ENCODE data around the gene MPRIP.
"Not testable (repeated sequence)": the region's sequence is repeated elsewhere in the genome, so short reads cannot be mapped to it uniquely, and the experiment has no call there.

MPRIP gene, protein sequence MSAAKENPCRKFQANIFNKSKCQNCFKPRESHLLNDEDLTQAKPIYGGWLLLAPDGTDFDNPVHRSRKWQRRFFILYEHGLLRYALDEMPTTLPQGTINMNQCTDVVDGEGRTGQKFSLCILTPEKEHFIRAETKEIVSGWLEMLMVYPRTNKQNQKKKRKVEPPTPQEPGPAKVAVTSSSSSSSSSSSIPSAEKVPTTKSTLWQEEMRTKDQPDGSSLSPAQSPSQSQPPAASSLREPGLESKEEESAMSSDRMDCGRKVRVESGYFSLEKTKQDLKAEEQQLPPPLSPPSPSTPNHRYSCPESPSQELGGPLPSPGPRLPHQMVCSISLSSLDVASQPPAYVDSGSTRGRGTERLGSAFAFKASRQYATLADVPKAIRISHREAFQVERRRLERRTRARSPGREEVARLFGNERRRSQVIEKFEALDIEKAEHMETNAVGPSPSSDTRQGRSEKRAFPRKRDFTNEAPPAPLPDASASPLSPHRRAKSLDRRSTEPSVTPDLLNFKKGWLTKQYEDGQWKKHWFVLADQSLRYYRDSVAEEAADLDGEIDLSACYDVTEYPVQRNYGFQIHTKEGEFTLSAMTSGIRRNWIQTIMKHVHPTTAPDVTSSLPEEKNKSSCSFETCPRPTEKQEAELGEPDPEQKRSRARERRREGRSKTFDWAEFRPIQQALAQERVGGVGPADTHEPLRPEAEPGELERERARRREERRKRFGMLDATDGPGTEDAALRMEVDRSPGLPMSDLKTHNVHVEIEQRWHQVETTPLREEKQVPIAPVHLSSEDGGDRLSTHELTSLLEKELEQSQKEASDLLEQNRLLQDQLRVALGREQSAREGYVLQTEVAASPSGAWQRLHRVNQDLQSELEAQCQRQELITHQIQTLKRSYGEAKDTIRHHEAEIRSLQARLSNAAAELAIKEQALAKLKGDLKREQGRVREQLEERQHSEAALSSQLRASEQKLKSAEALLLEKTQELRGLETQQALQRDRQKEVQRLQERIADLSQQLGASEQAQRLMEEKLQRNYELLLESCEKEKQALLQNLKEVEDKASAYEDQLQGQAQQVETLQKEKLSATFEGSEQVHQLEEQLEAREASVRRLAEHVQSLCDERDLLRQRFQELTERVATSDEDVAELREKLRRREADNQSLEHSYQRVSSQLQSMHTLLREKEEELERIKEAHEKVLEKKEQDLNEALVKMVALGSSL (N-terminal part only)

GRCh38 chr17:17042384-17042736 is at the start of gene MPRIP:
Gene MPRIP (plus strand): TSS chr17:17042457. CDS start chr17:17042849, 392 bp downstream.
- DNase-seq (ENCODE audit: low read depth in 2 of 2) = no peak

DNA sequence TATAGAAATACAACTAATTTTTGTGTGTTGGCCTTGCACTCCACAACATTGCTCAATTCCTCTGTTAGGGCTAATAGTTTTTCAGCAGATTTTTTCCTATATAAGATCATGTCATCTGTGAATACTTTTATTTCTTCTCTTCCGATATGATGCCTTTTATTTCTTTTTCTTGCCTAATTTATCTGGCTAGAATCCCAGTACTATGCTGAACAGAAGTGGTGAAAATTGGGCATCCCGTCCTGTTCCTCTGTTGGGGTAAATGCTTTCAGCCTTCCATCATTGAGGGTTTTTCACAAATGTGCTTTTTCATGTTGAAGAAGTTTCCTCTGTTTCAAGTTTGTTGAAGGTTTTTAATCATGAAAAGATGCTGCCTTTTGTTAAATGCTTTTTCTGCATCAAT is 47.6 kb upstream of the MPRIP start:
- no peak for DNase-seq (ENCODE audit: low read depth in 2 of 2)

- DNase-seq (ENCODE audit: low read depth in 2 of 2) = no peak
Measured at GRCh38 chr17:16995930-16996329, 46.3 kb upstream of the MPRIP start.

GRCh38 chr17:16996726-16997125 is 45.5 kb upstream of the MPRIP start:
- not testable (repeated sequence) for DNase-seq (ENCODE audit: low read depth in 2 of 2)

DNA sequence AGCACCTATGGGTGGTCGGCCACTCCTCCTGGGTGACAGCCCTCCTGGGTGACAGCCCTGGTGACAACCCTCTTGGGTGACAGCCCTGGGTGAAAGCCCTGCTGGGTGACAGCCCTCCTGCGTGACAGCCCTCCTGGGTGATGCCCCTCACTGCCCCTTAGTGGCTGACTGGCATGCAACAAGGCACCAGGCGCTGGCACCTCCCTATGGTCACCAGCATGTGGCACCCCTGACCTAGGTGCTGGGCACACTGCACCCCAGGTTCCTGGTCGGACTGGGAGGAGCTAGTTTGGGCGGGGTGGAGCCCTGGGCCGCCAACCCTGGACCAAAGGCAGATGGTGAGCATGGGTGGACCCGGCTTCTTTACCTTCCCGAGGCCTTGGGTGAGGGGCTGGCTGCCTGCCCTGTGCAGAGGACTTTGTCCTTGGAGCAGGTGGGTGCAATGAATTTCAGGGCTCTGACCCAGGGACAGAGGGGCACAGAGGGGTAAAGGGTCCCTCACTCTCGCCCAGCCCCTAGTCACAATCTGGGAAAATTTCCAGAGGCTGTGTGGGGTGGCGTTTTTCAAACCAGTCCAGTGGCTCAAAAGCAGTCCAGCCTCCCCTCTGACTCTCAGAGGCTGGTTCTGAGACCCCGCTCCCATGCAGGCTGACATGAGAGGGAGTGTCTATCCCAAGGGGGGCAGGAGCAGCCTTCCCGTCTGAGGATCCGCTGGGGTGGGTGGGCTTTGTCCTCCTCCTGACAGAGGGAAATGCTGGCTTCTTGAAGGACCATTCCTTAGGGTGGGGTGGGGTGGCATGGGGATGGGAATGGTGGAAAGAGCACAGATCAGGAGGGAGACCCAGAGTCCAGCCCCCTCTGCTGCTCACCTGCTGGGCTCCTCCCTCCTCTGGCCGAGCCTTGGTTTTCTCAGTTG is 44.5 kb upstream of the MPRIP start:
- peak in 1 of 2 donors; percentile 60 for DNase-seq (ENCODE audit: low read depth in 2 of 2)

DNA sequence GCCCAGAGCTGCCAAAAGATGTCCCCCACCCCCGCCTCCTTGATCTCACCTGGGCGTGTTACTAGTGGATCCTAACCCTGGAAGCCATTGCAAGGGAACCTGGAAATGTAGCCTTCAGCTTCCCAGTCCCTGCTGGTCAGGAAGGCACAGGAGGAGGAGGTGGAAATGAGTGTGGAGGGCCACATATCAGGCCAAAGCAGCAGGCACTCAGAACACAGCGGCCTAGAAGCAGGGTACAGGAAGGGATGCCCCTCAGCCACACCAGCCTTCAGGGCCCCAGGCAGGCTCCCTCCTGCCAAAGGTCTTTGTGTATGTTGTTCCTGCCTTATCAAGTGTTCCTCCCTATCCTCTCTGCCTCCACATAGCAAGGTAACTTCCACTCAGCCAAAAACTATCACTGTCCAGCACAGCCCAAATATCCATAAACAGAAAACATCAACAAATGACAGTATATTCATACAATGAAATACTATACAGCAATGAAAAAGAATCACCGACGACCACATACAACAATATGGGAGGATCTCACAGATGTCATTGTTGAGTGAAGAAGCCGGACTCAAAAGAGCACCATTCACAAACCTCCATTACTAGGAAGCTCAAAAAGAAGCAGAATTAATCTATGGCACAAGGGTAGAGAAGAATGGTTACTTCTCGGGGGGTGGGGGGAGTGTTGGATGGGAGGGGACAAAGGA is 42.2 kb upstream of the MPRIP start:
- no peak for DNase-seq (ENCODE audit: low read depth in 2 of 2)

DNA sequence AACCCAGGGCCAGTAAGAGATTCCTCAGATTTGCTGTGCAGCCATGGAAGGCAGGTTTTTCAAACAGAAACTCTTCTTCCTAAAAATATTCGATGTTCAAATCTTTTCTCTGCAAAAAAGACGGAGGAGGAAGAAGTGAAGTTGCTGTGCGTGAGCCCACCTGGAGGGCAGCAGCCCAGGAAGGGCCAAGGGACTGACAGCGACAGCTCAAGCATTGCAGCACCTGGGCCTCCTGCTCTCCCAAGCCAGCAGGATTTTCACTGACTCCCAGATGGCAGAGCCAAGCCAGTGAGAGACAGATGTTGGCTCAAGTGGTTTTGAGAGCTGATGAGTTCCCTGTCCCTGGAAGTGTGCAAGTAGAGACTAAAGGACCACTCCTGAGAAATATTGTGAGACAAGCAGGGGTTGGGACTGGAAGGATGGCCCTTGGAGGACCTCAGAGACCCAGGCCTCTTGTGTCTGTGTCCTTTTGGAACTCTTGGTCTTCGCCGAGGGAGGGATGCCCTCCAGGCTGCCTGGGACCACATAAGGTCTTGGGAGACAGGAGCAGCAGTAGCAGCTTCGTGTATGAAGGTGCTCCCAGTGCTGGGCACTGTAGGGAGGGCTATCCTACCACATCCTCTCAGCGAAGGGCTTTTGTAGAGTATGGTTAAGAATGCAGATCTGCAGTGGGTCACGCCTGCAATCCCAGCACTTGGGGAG is 41.0 kb upstream of the MPRIP start:
- no peak for DNase-seq (ENCODE audit: low read depth in 2 of 2)

GRCh38 chr17:17001874-17002520 is 40.3 kb upstream of the MPRIP start:
- peak; percentile 36 to 61 for DNase-seq (ENCODE audit: low read depth in 2 of 2)

DNA sequence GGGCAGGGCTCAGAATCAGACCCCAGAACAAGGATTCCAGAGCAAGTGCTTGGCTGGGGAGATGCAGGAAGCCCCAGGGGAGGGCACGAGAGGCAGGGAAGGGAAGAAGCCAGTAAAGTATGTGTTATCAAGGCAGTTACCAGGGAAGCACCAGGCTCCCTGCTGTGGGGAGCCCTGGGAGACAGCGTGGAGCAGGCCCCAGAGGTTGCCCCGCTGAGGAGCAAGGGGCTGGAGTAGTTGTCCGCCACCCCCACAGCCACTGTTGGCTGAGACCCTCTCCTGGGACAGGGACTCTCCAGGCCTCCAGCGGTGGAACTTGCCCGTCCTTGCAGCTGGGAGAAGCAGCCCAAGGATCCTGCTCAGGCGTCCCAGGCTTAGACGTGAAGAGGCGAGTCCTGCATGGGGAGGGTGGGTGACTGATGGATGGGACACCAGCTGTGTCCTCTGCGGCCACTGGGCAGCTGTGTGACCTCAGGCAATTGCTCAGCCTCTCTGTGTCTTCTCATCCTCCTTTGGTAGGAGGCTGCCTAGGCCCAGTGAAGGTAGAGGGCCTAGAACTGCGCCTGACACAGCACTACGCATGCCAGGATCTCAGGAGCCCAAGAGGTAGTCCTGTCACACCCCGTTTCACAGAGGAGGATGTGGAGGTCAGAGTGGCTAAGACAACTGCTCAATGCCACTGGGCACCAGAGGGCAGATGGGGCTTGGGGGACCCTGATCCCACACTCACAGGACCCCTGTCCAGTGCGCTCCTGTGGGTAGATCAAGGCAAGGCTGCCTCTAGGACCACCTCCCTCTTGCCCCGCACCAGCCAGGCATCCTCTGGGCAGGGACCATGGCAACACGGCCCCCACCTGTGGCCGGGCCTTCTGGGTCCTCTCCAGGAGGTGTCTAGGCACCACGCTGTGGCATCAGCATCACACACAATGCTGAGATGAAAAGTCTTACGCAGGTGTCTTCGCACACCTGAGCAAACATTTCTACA is 39.2 kb upstream of the MPRIP start:
- DNase-seq (ENCODE audit: low read depth in 2 of 2) = not testable (repeated sequence)

DNA sequence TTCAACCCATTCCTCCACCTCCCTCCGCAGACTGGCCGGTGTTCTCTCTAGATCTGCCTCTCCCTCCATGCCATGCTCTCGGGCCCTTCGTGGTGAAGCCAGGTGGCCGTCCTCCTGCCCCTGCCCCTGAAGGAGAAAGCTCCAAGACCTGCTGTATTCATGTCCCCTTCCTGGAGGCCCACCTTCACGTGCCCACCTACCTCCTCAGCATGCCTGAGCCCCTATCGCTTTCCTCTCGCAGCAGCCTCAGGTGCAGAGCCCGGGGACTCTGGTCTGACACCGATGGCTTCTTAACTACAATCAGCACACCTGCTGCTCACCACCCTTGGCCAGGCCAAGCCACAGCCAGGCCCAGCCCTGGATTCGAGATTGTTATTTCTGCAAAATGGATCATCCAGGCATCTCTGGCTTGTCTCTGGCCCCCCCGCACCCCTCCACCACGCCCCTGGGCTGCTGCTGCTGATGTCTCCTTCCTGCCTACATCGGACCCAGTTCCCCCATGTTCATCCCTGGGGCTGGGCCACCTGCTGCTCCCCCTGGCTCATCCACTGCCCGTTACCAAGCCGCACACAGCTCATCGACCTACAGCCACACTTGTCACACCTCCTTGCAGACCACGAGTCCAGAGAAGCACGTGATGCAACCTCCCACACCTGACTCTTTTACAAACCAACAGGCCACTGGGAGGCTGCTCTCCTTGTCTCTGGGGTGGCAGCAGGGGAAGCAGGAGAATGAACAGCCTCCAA is 37.8 kb upstream of the MPRIP start:
- no peak for DNase-seq (ENCODE audit: low read depth in 2 of 2)

DNA sequence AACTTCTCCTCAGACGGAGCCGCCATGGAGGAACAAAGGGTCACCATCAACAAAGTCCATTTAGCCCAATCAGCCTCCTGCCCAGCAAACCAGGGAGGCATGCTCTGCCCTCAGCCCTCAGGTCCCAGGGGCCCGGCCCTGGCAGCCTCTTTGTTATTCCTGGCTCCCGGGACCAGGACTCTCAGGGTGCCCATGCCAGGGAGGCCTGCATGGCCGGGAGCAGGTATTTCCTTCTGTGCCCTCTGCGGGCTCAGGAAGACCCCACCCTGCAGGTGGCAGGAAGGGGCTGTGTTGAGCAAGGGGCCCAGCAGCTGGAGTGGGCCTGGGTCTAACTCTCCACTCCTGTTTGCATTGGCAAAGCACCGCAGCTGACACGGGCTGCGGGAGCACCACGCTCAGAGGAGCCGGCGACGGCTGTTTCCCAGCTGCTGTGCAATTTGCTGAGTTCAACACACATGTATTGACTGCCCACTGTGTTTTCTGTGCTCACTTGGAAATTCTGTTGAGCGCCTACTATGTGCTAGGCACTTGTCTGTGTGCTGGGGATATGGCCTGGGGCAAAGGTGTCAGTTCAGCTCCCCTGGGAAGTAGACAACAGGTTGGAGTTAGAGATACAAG is 37.2 kb upstream of the MPRIP start:
- DNase-seq (ENCODE audit: low read depth in 2 of 2) = not testable (repeated sequence)

GRCh38 chr17:17007891-17008290 is 34.4 kb upstream of the MPRIP start:
- DNase-seq (ENCODE audit: low read depth in 2 of 2) = not testable (repeated sequence)

GRCh38 chr17:17008621-17009397 is 33.4 kb upstream of the MPRIP start:
- not testable (repeated sequence) for DNase-seq (ENCODE audit: low read depth in 2 of 2)

DNA sequence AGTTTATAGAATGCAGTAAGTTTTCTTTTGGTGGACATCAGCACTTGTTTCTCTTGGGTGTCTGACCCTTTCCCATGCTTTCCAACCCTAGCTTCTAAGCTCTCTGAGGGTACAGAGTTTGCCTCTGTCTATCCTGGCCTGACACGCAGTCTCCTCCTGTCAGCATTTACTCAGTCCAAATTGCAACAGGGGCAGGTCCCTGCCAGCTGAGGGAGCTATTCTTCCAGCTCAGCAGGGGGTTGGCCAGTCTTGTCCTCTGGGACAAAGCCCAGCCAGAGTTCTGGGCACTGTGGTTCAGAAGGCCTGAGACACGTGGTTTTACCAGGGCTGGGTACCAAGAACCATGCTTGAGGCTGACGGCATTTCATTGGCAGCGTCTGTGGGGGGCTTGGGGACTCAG is 32.3 kb upstream of the MPRIP start:
- not testable (repeated sequence) for DNase-seq (ENCODE audit: low read depth in 2 of 2)

GRCh38 chr17:17010545-17011034 is 31.7 kb upstream of the MPRIP start:
- not testable (repeated sequence) for DNase-seq (ENCODE audit: low read depth in 2 of 2)
